ENCODE data around the gene KSR1.

GRCh38 chr17:27593232-27593856 lies 137.1 kb downstream of the KSR1 start:
- no peak for TF ChIP-seq CTCF (conservative IDR thresholded peaks at IDR 0.05)
- TF ChIP-seq ZFX (IDR thresholded peaks at IDR 0.05): no peak
